Epithelial cell of esophagus (primary cell): ENCODE results near the gene PSORS1C2.
A peak's percentile ranks its signal among the peaks of the same experiment; 100 is the strongest.

Source experiments
- DNase-seq: peaks from one replicate; pipeline ENCODE4 v3.0.0; 2010; ENCODE audit warnings: low read depth
- H3K4me3 ChIP-seq: 2 replicates; pipeline ENCODE4 v1.5.1; 2011; ENCODE audit warnings: mild to moderate bottlenecking, low read length, control low read depth
- CTCF ChIP-seq: IDR thresholded peaks from 2 replicates; pipeline ENCODE4 v1.5.1; 2011; ENCODE audit warnings: low read depth, mild to moderate bottlenecking, low read length, control low read depth, inconsistent platforms; ENCODE audit not compliant: insufficient read depth; ENCODE audit errors: missing control alignments

Gene PSORS1C2

GRCh38 chr6:31143148-31143547 is 4.3 kb upstream of the PSORS1C2 start:
- peak; percentile 47 for DNase-seq
- TF ChIP-seq CTCF = no peak
- no peak overlapping the region for H3K4me3 ChIP-seq

GRCh38 chr6:31142361-31142761 is 3.5 kb upstream of the PSORS1C2 start:
- no peak for TF ChIP-seq CTCF
- DNase-seq = no peak
- H3K4me3 ChIP-seq = no peak overlapping the region

- no peak for DNase-seq
- H3K4me3 ChIP-seq = no peak overlapping the region
- no peak for TF ChIP-seq CTCF
Observed at GRCh38 chr6:31140643-31141042, 1.8 kb upstream of the PSORS1C2 start.

GRCh38 chr6:31139599-31139998 is 733 bp upstream of the PSORS1C2 start:
- DNase-seq = no peak
- TF ChIP-seq CTCF = no peak
- H3K4me3 ChIP-seq = no peak overlapping the region

GRCh38 chr6:31135710-31136109 is 3.2 kb downstream of the PSORS1C2 start:
- no peak for TF ChIP-seq CTCF
- no peak overlapping the region for H3K4me3 ChIP-seq
- DNase-seq = no peak

- DNase-seq = no peak
- TF ChIP-seq CTCF = no peak
- H3K4me3 ChIP-seq = no peak overlapping the region
Observed at GRCh38 chr6:31132806-31133205, 6.1 kb downstream of the PSORS1C2 start.

- H3K4me3 ChIP-seq = no peak overlapping the region
- DNase-seq = no peak
- no peak for TF ChIP-seq CTCF
Observed at GRCh38 chr6:31131595-31131994, 7.3 kb downstream of the PSORS1C2 start.
